GM23338 (cell line): ENCODE data around the gene SEC11C. TPM values are rescaled to one million over a fixed set of nuclear protein-coding genes. Genes with fewer than 3 reads are reported as not detected.

ENCODE experiments used
- ATAC-seq: fragments of 200-7000 bp; cut with Tn5 transposase; 3 replicates; pipeline ENCODE4 v1.9.1; 2020
- DNase-seq: peaks from one replicate; pipeline ENCODE4 v3.0.0-alpha.2; 2015; ENCODE audit warnings: low spot score
- H2AFZ ChIP-seq: fragments of 200-600 bp; sonication (generic); 2 replicates; pipeline ENCODE4 v1.8.0; 2016; ENCODE audit warnings: antibody characterized with exemption, mild to moderate bottlenecking, moderate library complexity
- H3F3A ChIP-seq: fragments of 200-600 bp; sonication (generic); replicated peaks from 2 replicates; pipeline ENCODE4 v1.8.0; 2017; ENCODE audit warnings: antibody characterized with exemption, mixed run types, low read depth
- H3K27ac ChIP-seq: fragments of 200-600 bp; sonication (generic); 2 replicates; pipeline ENCODE4 v1.6.1; 2016; ENCODE audit warnings: low read depth
- H3K27me3 ChIP-seq: fragments of 200-600 bp; sonication (generic); 2 replicates; pipeline ENCODE4 v1.8.0; 2016; ENCODE audit warnings: mild to moderate bottlenecking, mixed run types, moderate library complexity; ENCODE audit not compliant: insufficient read depth
- H3K36me3 ChIP-seq: fragments of 200-600 bp; sonication (generic); 2 replicates; pipeline ENCODE4 v1.8.0; 2016; ENCODE audit warnings: mild to moderate bottlenecking; ENCODE audit not compliant: insufficient read depth
- H3K4me1 ChIP-seq: fragments of 200-600 bp; sonication (generic); 2 replicates; pipeline ENCODE4 v1.8.0; 2016; ENCODE audit warnings: mild to moderate bottlenecking, moderate library complexity; ENCODE audit not compliant: insufficient read depth
- H3K4me2 ChIP-seq: fragments of 200-600 bp; sonication (generic); 2 replicates; pipeline ENCODE4 v1.7.1; 2017; ENCODE audit warnings: mixed run types
- H3K4me3 ChIP-seq: fragments of 200-600 bp; sonication (generic); 2 replicates; pipeline ENCODE4 v1.6.1; 2016; ENCODE audit warnings: mixed run types
- H3K79me2 ChIP-seq: fragments of 200-600 bp; sonication (generic); replicated peaks from 2 replicates; pipeline ENCODE4 v1.8.0; 2017; ENCODE audit warnings: mild to moderate bottlenecking; ENCODE audit not compliant: insufficient read depth
- H3K9me2 ChIP-seq: fragments of 200-600 bp; sonication (generic); 2 replicates; pipeline ENCODE4 v1.8.0; 2017; ENCODE audit not compliant: insufficient read depth
- H4K20me1 ChIP-seq: fragments of 200-600 bp; sonication (generic); replicated peaks from 2 replicates; pipeline ENCODE4 v1.8.0; 2017; ENCODE audit warnings: mild to moderate bottlenecking; ENCODE audit not compliant: insufficient read depth
- H3K27ac Mint-ChIP-seq: 2 replicates; pipeline ENCODE4 v1.8.0; 2020; ENCODE audit warnings: inconsistent platforms, mild to moderate bottlenecking, moderate library complexity, mixed read lengths
- H3K27me3 Mint-ChIP-seq: 3 replicates; pipeline ENCODE4 v1.8.0; 2022; ENCODE audit warnings: low read depth, mild to moderate bottlenecking, moderate library complexity, mixed read lengths, inconsistent platforms; ENCODE audit not compliant: insufficient read depth, poor library complexity
- H3K36me3 Mint-ChIP-seq: 3 replicates; pipeline ENCODE4 v1.8.0; 2021; ENCODE audit warnings: low read depth, mild to moderate bottlenecking, inconsistent platforms, moderate library complexity, mixed read lengths
- H3K4me1 Mint-ChIP-seq: 3 replicates; pipeline ENCODE4 v1.8.0; 2020; ENCODE audit warnings: mild to moderate bottlenecking, inconsistent platforms, mixed read lengths
- H3K4me3 Mint-ChIP-seq: 3 replicates; pipeline ENCODE4 v1.8.0; 2021; ENCODE audit warnings: moderate library complexity, mild to moderate bottlenecking, inconsistent platforms, mixed read lengths
- H3K9me3 Mint-ChIP-seq: 3 replicates; pipeline ENCODE4 v1.8.0; 2020; ENCODE audit warnings: moderate library complexity, mild to moderate bottlenecking, inconsistent platforms, mixed read lengths
- ETS1 ChIP-seq: IDR thresholded peaks from 2 replicates; pipeline ENCODE4 v1.6.1; 2016; ENCODE audit warnings: antibody characterized with exemption
- NANOG ChIP-seq: IDR thresholded peaks from 2 replicates; pipeline ENCODE4 v1.6.1; 2016; ENCODE audit warnings: antibody characterized with exemption, borderline replicate concordance
- POLR2AphosphoS5 ChIP-seq: IDR thresholded peaks from 2 replicates; pipeline ENCODE4 v1.6.1; 2016; ENCODE audit warnings: antibody characterized with exemption, low read depth
- ZNF462 ChIP-seq: fragments of 250-450 bp; sonication (Bioruptor Pico); IDR thresholded peaks from 2 replicates; pipeline ENCODE4 v1.5.0; 2020; ENCODE audit warnings: mild to moderate bottlenecking, moderate library complexity
- polyA plus RNA-seq: library from polyadenylated mRNA; unstranded; fragments of >200 nt; fragmentation: Nextera tagmentation; extraction: Ambion mirVana; gene quantifications from 2 replicates; pipeline ENCODE4 v1.2.1, GENCODE V29; 2016
- total RNA-seq: library from RNA; depleted of rRNA; stranded (reverse); fragments of >200 nt; shearing (Covaris generic); gene quantifications from 2 replicates; pipeline ENCODE4 v1.2.3, GENCODE V29; 2014

SEC11C gene
- total and polyA plus RNA-seq, 2 experiments from 2014 or later, result 31.7 to 169 TPM

GRCh38 chr18:59090966-59091603 is 48.6 kb upstream of the SEC11C start:
- H3F3A ChIP-seq, result no peaks in the 10 kb centered on the region
- TF ChIP-seq ZNF462, result peak; percentile 61; the same call in 1 of the 2 replicates
- TF ChIP-seq POLR2AphosphoS5, result no peak
- Mint-ChIP-seq H3K36me3 (no peaks in the 10 kb centered on the region), H3K27ac (no peak overlapping the region), H3K4me3 (no peak overlapping the region), H3K9me3 (no peaks in the 10 kb centered on the region), H3K27me3 (peaks cover 3% of the 10 kb centered on the region), H3K4me1 (peaks cover 19% of the 10 kb centered on the region)
- H2AFZ ChIP-seq, result peak overlapping the region; percentile 83
- peaks cover 8% of the 10 kb centered on the region; the same call in 1 of the 2 replicates for H3K4me1 ChIP-seq
- H3K27ac ChIP-seq, result no peak overlapping the region
- no peak overlapping the region for H3K4me3 ChIP-seq
- H3K9me2 ChIP-seq, result peaks cover 24% of the 10 kb centered on the region
- no peaks in the 10 kb centered on the region for H3K36me3 ChIP-seq
- H3K79me2 ChIP-seq, result no peaks in the 10 kb centered on the region
- H3K4me2 ChIP-seq, result peak overlapping the region; percentile 7; the same call in 1 of the 2 replicates
- H3K27me3 ChIP-seq, result no peaks in the 10 kb centered on the region
- peak; percentile 58 for ATAC-seq
- DNase-seq, result peak; percentile 42
- H4K20me1 ChIP-seq, result no peaks in the 10 kb centered on the region

- Mint-ChIP-seq H3K36me3 (no peaks in the 10 kb centered on the region), H3K27me3 (peaks cover 4% of the 10 kb centered on the region), H3K27ac (no peak overlapping the region), H3K4me1 (peaks cover 19% of the 10 kb centered on the region), H3K4me3 (no peak overlapping the region), H3K9me3 (no peaks in the 10 kb centered on the region)
- Histone ChIP-seq H2AFZ (no peak overlapping the region), H3K4me1 (peaks cover 8% of the 10 kb centered on the region; the same call in 1 of the 2 replicates), H3K4me3 (no peak overlapping the region), H3K27ac (no peak overlapping the region), H3K79me2 (no peaks in the 10 kb centered on the region), H3K9me2 (peaks cover 24% of the 10 kb centered on the region), H3K4me2 (no peak overlapping the region), H3K27me3 (no peaks in the 10 kb centered on the region), H4K20me1 (no peaks in the 10 kb centered on the region), H3F3A (no peaks in the 10 kb centered on the region), H3K36me3 (no peaks in the 10 kb centered on the region)
- DNase-seq (no peak), ATAC-seq (no peak)
- TF ChIP-seq ETS1 (no peak), NANOG (no peak)
These were observed 46.0 kb upstream of the SEC11C start for GRCh38 chr18:59093668-59094067.
